MM.1S (cell line): ENCODE results near the gene TMTC2.
A peak's percentile ranks its signal among the peaks of the same experiment; 100 is the strongest.

Source experiments
- DNase-seq: peaks from one replicate; pipeline ENCODE4 v3.0.0-alpha.2; 2015
- H2AFZ ChIP-seq: fragments of 300-600 bp; sonication (generic); 2 replicates; pipeline ENCODE4 v1.6.0; 2016; ENCODE audit warnings: antibody characterized with exemption, low read length
- H3F3A ChIP-seq: fragments of 300-600 bp; sonication (generic); 2 replicates; pipeline ENCODE4 v1.6.1; 2016; ENCODE audit warnings: mild to moderate bottlenecking, antibody characterized with exemption, low read length, moderate library complexity, mixed read lengths; ENCODE audit not compliant: insufficient read depth
- H3K27ac ChIP-seq: fragments of 300-600 bp; sonication (generic); 2 replicates; pipeline ENCODE4 v1.5.1; 2016; ENCODE audit warnings: mild to moderate bottlenecking, low read length
- H3K27me3 ChIP-seq: fragments of 300-600 bp; sonication (generic); replicated peaks from 2 replicates; pipeline ENCODE4 v1.6.0; 2016; ENCODE audit warnings: low read length; ENCODE audit not compliant: insufficient read depth
- H3K36me3 ChIP-seq: fragments of 300-600 bp; sonication (generic); replicated peaks from 2 replicates; pipeline ENCODE4 v1.6.1; 2016; ENCODE audit warnings: mild to moderate bottlenecking, low read length, mixed read lengths; ENCODE audit not compliant: insufficient read depth
- H3K4me1 ChIP-seq: fragments of 300-600 bp; sonication (generic); 2 replicates; pipeline ENCODE4 v1.6.1; 2016; ENCODE audit warnings: low read length, mixed read lengths
- H3K4me2 ChIP-seq: fragments of 300-600 bp; sonication (generic); 2 replicates; pipeline ENCODE4 v1.6.0; 2016; ENCODE audit warnings: low read depth, low read length
- H3K4me3 ChIP-seq: fragments of 300-600 bp; sonication (generic); 2 replicates; pipeline ENCODE4 v1.5.1; 2016; ENCODE audit warnings: low read length, mixed read lengths
- H3K79me2 ChIP-seq: fragments of 300-600 bp; sonication (generic); 2 replicates; pipeline ENCODE4 v1.6.1; 2016; ENCODE audit warnings: mixed run types, low read length, mixed read lengths
- H3K9ac ChIP-seq: fragments of 300-600 bp; sonication (generic); 2 replicates; pipeline ENCODE4 v1.6.1; 2016; ENCODE audit warnings: low read length, mixed read lengths
- H3K9me2 ChIP-seq: fragments of 300-600 bp; sonication (generic); replicated peaks from 2 replicates; pipeline ENCODE4 v1.6.1; 2016; ENCODE audit warnings: mild to moderate bottlenecking, low read length, mixed read lengths; ENCODE audit not compliant: insufficient read depth
- H3K9me3 ChIP-seq: fragments of 300-600 bp; sonication (generic); replicated peaks from 2 replicates; pipeline ENCODE4 v1.6.1; 2016; ENCODE audit warnings: mild to moderate bottlenecking, low read length, mixed read lengths; ENCODE audit not compliant: insufficient read depth
- H4K20me1 ChIP-seq: fragments of 300-600 bp; sonication (generic); 2 replicates; pipeline ENCODE4 v1.6.1; 2016; ENCODE audit warnings: mild to moderate bottlenecking, low read length, moderate library complexity, mixed read lengths; ENCODE audit not compliant: insufficient read depth
- CTCF ChIP-seq: fragments of 300-600 bp; sonication (generic); IDR thresholded peaks from 2 replicates; pipeline ENCODE4 v1.5.1; 2016; ENCODE audit warnings: antibody characterized with exemption, low read length, mixed read lengths
- EZH2 ChIP-seq: fragments of 300-600 bp; sonication (generic); optimal IDR thresholded peaks from 2 replicates; pipeline ENCODE3; 2017; ENCODE audit warnings: low read depth, mild to moderate bottlenecking, antibody characterized with exemption, low read length, mixed read lengths
- EZH2phosphoT487 ChIP-seq: fragments of 300-600 bp; sonication (generic); IDR thresholded peaks from 2 replicates; pipeline ENCODE4 v1.6.1; 2018; ENCODE audit warnings: antibody characterized with exemption, low read length

Gene TMTC2

DNA sequence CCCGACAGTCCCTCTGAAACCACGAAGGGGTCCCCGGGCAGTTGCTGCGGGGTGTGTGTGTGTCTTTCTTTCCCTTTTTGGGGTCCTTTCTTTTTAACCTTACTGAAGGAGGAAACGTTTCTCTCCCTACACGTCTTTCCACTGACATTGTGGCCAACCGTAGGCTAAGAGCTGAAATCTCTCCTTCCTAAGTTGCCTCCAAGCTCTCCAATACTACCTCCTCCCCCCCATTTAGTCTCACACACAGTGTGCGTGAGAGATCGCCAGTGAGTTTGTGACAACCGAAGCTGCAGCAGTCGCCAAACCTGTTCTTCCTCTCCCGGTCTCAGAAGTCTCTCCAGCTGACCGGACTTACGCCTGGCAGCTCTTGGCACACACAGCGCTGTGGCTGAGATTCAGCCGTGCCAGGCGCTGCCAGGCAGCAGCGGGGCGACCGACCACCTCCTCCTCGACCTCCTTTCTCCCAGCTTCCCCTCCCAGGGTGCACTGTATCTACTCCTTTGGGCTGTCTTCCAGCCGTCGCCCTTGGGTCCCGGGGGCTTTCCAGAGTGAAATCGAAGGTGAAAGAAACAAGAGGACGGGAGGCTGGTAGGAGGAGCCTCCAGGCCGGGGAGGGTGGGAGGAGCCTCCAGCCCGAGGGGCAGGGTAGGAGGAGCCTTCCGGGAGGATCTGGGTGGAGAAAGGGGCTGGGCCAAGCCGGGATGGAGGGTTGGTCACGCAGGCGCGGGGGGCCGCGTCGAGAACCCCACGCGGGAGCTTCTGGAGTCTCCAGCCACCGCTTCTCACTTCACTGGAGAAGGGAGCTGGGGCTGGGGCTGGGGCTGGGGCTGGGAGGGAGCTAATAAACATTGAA lies at the start of gene TMTC2:
Gene TMTC2 (plus strand): TSS at position 739 of the 853 bp plus-strand sequence.
- no peak for TF ChIP-seq CTCF
- no peak for TF ChIP-seq EZH2
- TF ChIP-seq EZH2phosphoT487: no peak
- H3K9me3 ChIP-seq: no peaks in the 10 kb centered on the region
- no peaks in the 10 kb centered on the region for H4K20me1 ChIP-seq
- H3K9me2 ChIP-seq: no peaks in the 10 kb centered on the region
- peak within 1 kb of the TSS; percentile 81 for H3K4me3 ChIP-seq
- H3K4me2 ChIP-seq: peak within 1 kb of the TSS; percentile 89
- peak within 1 kb of the TSS; percentile 63 for H3K9ac ChIP-seq
- H3K4me1 ChIP-seq: 0 out of 2 replicates have a peak, but pooled peaks cover 5% of the 10 kb centered on the region
- H2AFZ ChIP-seq: peak within 1 kb of the TSS; percentile 85
- peak within 1 kb of the TSS; percentile 73; the same call in 1 of the 2 replicates for H3K27ac ChIP-seq
- H3K79me2 ChIP-seq: peaks cover 17% of the 10 kb centered on the region
- DNase-seq: peak; percentile 90
- H3K27me3 ChIP-seq: no peaks in the 10 kb centered on the region
- H3K36me3 ChIP-seq: no peaks in the 10 kb centered on the region
- peaks cover 17% of the 10 kb centered on the region for H3F3A ChIP-seq

- Histone ChIP-seq H3F3A (no peaks in the 10 kb centered on the region), H3K79me2 (no peaks in the 10 kb centered on the region), H3K4me1 (no peaks in the 10 kb centered on the region), H3K27ac (no peak overlapping the region), H3K9ac (no peak overlapping the region), H3K4me2 (no peak overlapping the region), H3K36me3 (no peaks in the 10 kb centered on the region), H2AFZ (no peak overlapping the region), H3K4me3 (no peak overlapping the region), H3K27me3 (no peaks in the 10 kb centered on the region), H4K20me1 (no peaks in the 10 kb centered on the region), H3K9me2 (no peaks in the 10 kb centered on the region), H3K9me3 (no peaks in the 10 kb centered on the region)
- no peak for DNase-seq
- TF ChIP-seq CTCF (no peak), EZH2phosphoT487 (no peak), EZH2 (no peak)
These were observed 48.4 kb upstream of the TMTC2 start for GRCh38 chr12:82638324-82638723.

- H3F3A ChIP-seq: peaks cover 3% of the 10 kb centered on the region; the same call in 1 of the 2 replicates
- no peak for DNase-seq
- no peaks in the 10 kb centered on the region for H3K36me3 ChIP-seq
- TF ChIP-seq CTCF (no peak), EZH2phosphoT487 (no peak), EZH2 (no peak)
- no peak overlapping the region for H3K4me2 ChIP-seq
- H3K4me3 ChIP-seq: no peak overlapping the region
- peaks cover 22% of the 10 kb centered on the region for H3K4me1 ChIP-seq
- H3K79me2 ChIP-seq: no peaks in the 10 kb centered on the region
- no peaks in the 10 kb centered on the region for H3K9me3 ChIP-seq
- H4K20me1 ChIP-seq: no peaks in the 10 kb centered on the region
- H3K9me2 ChIP-seq: no peaks in the 10 kb centered on the region
- no peak overlapping the region for H3K9ac ChIP-seq
- no peak overlapping the region for H3K27ac ChIP-seq
- H2AFZ ChIP-seq: no peak overlapping the region
- H3K27me3 ChIP-seq: no peaks in the 10 kb centered on the region
These were observed 41.8 kb upstream of the TMTC2 start for GRCh38 chr12:82644896-82645295.
